ENCODE results near the gene NEURL4. TPM values are rescaled to one million over a fixed set of nuclear protein-coding genes. Genes with fewer than 3 reads are reported as not detected.
A peak's percentile ranks its signal among the peaks of the same experiment; 100 is the strongest.

NEURL4 gene
- total RNA-seq, 4 donors from 2014 or later = 27.8 to 109 (median 35.0) TPM

GRCh38 chr17:7280519-7281073, 48.5 kb downstream of the NEURL4 start:
- H3K27ac ChIP-seq = peak overlapping the region; percentile 84 to 89 (median 86)
- H3K4me1 ChIP-seq = peaks cover 12 to 42% (median 33%) of the 10 kb centered on the region in 4 donors
- H3K36me3 ChIP-seq = no peaks in the 10 kb centered on the region
- H3K9me3 ChIP-seq = no peaks in the 10 kb centered on the region
- TF ChIP-seq POLR2A (IDR thresholded peaks at IDR 0.05) (peak; percentile 17), CTCF (IDR thresholded peaks at IDR 0.05) (peak; percentile 86 to 99 (median 96)), POLR2AphosphoS5 (IDR thresholded peaks at IDR 0.05) (peak in 2 of 3 donors; percentile 28 to 45), EP300 (IDR thresholded peaks at IDR 0.05; ENCODE audit: low read depth) (peak; percentile 1)
- DNase-seq = peak; percentile 91
- in situ Hi-C loops (cut with MboI; ENCODE audit: low pct_ligation_motif_present in 1 of 4, low pct_unique_long_range_greater_than_20kb in 1 of 4, low sequenced_read_pairs in 3 of 4) = loop anchor here in 2 of 4 donors (25.0 kb wide), 1 partner anchor 243 kb away; the partner anchor contains the start of genes SLC16A11 (in 2 of the 2) and SLC16A13 (in 2 of the 2)
- WGBS, 2 donors (ENCODE audit: low coverage in 1 of 2) = 0% methylated on average over 3 to 29 of the region's 29 CpGs
- peak overlapping the region in 3 of 4 donors; percentile 43 to 71 (median 54) for H3K4me3 ChIP-seq
- intact Hi-C loops (cut with DNase I; ENCODE audit: low total_unique reads) = loop anchor here (2.0 kb wide), 1 partner anchor 16 kb away; no protein-coding TSS in a partner anchor
- no peaks in the 10 kb centered on the region for H3K27me3 ChIP-seq

- no peak for DNase-seq
- H3K4me1 ChIP-seq = peaks cover 12 to 42% (median 30%) of the 10 kb centered on the region in 4 donors
- 47 to 66% methylated on average over 7 to 8 of the region's 8 CpGs for WGBS, 2 donors (ENCODE audit: low coverage in 1 of 2)
- peak overlapping the region; percentile 84 to 89 (median 86) for H3K27ac ChIP-seq
- H3K9me3 ChIP-seq = no peaks in the 10 kb centered on the region
- TF ChIP-seq POLR2AphosphoS5 (IDR thresholded peaks at IDR 0.05) = peak in 1 of 3 donors; percentile 13
- no peak for TF ChIP-seq EP300 (IDR thresholded peaks at IDR 0.05; ENCODE audit: low read depth)
- H3K36me3 ChIP-seq = no peaks in the 10 kb centered on the region
- no peak overlapping the region for H3K4me3 ChIP-seq
- in situ Hi-C loops (cut with MboI; ENCODE audit: low pct_ligation_motif_present in 1 of 4, low pct_unique_long_range_greater_than_20kb in 1 of 4, low sequenced_read_pairs in 3 of 4) = loop anchor here in 2 of 4 donors (10.0 to 25.0 kb wide), 2 partner anchors 65 to 242 kb away; partner anchors contain the start of genes SLC16A11 (in 2 of the 2) and SLC16A13 (in 2 of the 2)
- H3K27me3 ChIP-seq = no peaks in the 10 kb centered on the region
- intact Hi-C loops (cut with DNase I; ENCODE audit: low total_unique reads) = no loop called here
Observed at GRCh38 chr17:7279448-7279847, 49.7 kb downstream of the NEURL4 start.

GRCh38 chr17:7266784-7267183, 62.4 kb downstream of the NEURL4 start:
- peaks cover 30% of the 10 kb centered on the region for H3K27me3 ChIP-seq
- in situ Hi-C loops (cut with MboI; ENCODE audit: low pct_ligation_motif_present in 1 of 4, low pct_unique_long_range_greater_than_20kb in 1 of 4, low sequenced_read_pairs in 3 of 4) (no loop called here), intact Hi-C loops (cut with DNase I; ENCODE audit: low total_unique reads) (no loop called here)
- peak overlapping the region; percentile 80 to 82 (median 82) for H3K27ac ChIP-seq
- TF ChIP-seq POLR2AphosphoS5 (IDR thresholded peaks at IDR 0.05) (no peak), EP300 (IDR thresholded peaks at IDR 0.05; ENCODE audit: low read depth) (no peak), CTCF (IDR thresholded peaks at IDR 0.05) (no peak), POLR2A (IDR thresholded peaks at IDR 0.05) (no peak)
- no peaks in the 10 kb centered on the region for H3K36me3 ChIP-seq
- no peak for DNase-seq
- no peak overlapping the region for H3K4me3 ChIP-seq
- H3K9me3 ChIP-seq = no peaks in the 10 kb centered on the region
- peaks cover 0 to 59% (median 26%) of the 10 kb centered on the region in 4 donors for H3K4me1 ChIP-seq
- WGBS, 2 donors (ENCODE audit: low coverage in 1 of 2) = 34 to 38% methylated on average over 1 of the region's 1 CpG

Small RNAs within 50 kb of the gene (small RNA-seq; reads per million reads assigned to genes)
- gene AC026954.2 = 0 reads per million in 4 donors
- 0 reads per million in 4 donors for gene RF00019

Other genes starting within 250 kb of the NEURL4 start
- gene CLEC10A, start 249.1 kb downstream of the NEURL4 start, total RNA-seq = 1 to 10 TPM in 2 of 4 donors, not detected in 2; 6.3 to 7.0 TPM
- under 1 TPM in 1 of 4 donors, not detected in 3; 0.32 TPM for gene ASGR2, start 214.5 kb downstream of the NEURL4 start, total RNA-seq
- gene ASGR1, start 150.0 kb downstream of the NEURL4 start, total RNA-seq = under 1 TPM in 2 of 4 donors, not detected in 2; 0.48 to 0.82 TPM
- gene DLG4, start 109.5 kb downstream of the NEURL4 start, total RNA-seq = 10 to 100 TPM in 1 of 4 donors, 1 to 10 TPM in 3; 2.4 to 15.7 (median 6.1) TPM
- 1,000 to 10,000 TPM in 3 of 4 donors, 100 to 1,000 TPM in 1; 877 to 3,047 (median 1,981) TPM for gene ACADVL, start 109.4 kb downstream of the NEURL4 start, total RNA-seq
- gene DVL2, start 94.8 kb downstream of the NEURL4 start, total RNA-seq = 100 to 1,000 TPM in 2 of 4 donors, 10 to 100 TPM in 2; 35.9 to 182 (median 69.2) TPM
- 10 to 100 TPM; 20.6 to 33.5 (median 27.8) TPM for gene PHF23, start 89.9 kb downstream of the NEURL4 start, total RNA-seq
- gene GABARAP, start 86.9 kb downstream of the NEURL4 start, total RNA-seq = 100 to 1,000 TPM; 209 to 479 (median 394) TPM
- gene CTDNEP1, start 77.6 kb downstream of the NEURL4 start, total RNA-seq = 100 to 1,000 TPM in 1 of 4 donors, 10 to 100 TPM in 3; 52.3 to 113 (median 60.4) TPM
- gene ELP5, start 77.1 kb downstream of the NEURL4 start, total RNA-seq = 10 to 100 TPM in 3 of 4 donors, 1 to 10 TPM in 1; 4.9 to 36.2 (median 30.3) TPM
- gene CLDN7, start 66.9 kb downstream of the NEURL4 start, total RNA-seq = 1,000 to 10,000 TPM in 1 of 4 donors, 100 to 1,000 TPM in 3; 571 to 1,162 (median 940) TPM
- gene SLC2A4, start 47.6 kb downstream of the NEURL4 start, total RNA-seq = 10 to 100 TPM in 3 of 4 donors, 1 to 10 TPM in 1; 9.7 to 35.5 (median 20.3) TPM
- 100 to 1,000 TPM in 1 of 4 donors, 10 to 100 TPM in 3; 23.1 to 151 (median 43.4) TPM for gene YBX2, start 34.7 kb downstream of the NEURL4 start, total RNA-seq
- gene EIF5A, start 21.7 kb downstream of the NEURL4 start, total RNA-seq = 100 to 1,000 TPM in 3 of 4 donors, 10 to 100 TPM in 1; 91.3 to 188 (median 149) TPM
- 100 to 1,000 TPM in 3 of 4 donors, 10 to 100 TPM in 1; 96.5 to 578 (median 150) TPM for gene GPS2, start 14.0 kb downstream of the NEURL4 start, total RNA-seq
- 10 to 100 TPM in 2 of 4 donors, 1 to 10 TPM in 2; 4.8 to 21.0 (median 10.0) TPM for gene ACAP1, start 7.2 kb upstream of the NEURL4 start, total RNA-seq
- gene KCTD11, start 22.8 kb upstream of the NEURL4 start, total RNA-seq = 10 to 100 TPM in 1 of 4 donors, 1 to 10 TPM in 3; 1.2 to 10.8 (median 7.8) TPM
- not detected for gene TMEM95, start 25.8 kb upstream of the NEURL4 start, total RNA-seq
- 100 to 1,000 TPM in 1 of 4 donors, 10 to 100 TPM in 3; 38.9 to 110 (median 53.2) TPM for gene TNK1, start 51.8 kb upstream of the NEURL4 start, total RNA-seq
- gene PLSCR3, start 65.2 kb upstream of the NEURL4 start, total RNA-seq = 10 to 100 TPM; 13.2 to 32.4 (median 18.4) TPM
- gene TMEM256, start 74.8 kb upstream of the NEURL4 start, total RNA-seq = 100 to 1,000 TPM in 2 of 4 donors, 10 to 100 TPM in 1, 1 to 10 TPM in 1; 10.0 to 129 (median 85.6) TPM
- gene NLGN2, start 78.5 kb upstream of the NEURL4 start, total RNA-seq = 10 to 100 TPM in 1 of 4 donors, 1 to 10 TPM in 3; 2.2 to 12.3 (median 3.9) TPM
- gene SPEM1, start 91.0 kb upstream of the NEURL4 start, total RNA-seq = not detected
- not detected for gene SPEM2, start 96.3 kb upstream of the NEURL4 start, total RNA-seq
- not detected for gene SPEM3, start 99.5 kb upstream of the NEURL4 start, total RNA-seq
- gene TMEM102, start 106.1 kb upstream of the NEURL4 start, total RNA-seq = 10 to 100 TPM in 3 of 4 donors, 1 to 10 TPM in 1; 8.8 to 26.1 (median 16.3) TPM
- 1 to 10 TPM in 3 of 4 donors, not detected in 1; 1.6 to 2.4 (median 1.9) TPM for gene FGF11, start 110.2 kb upstream of the NEURL4 start, total RNA-seq
- 10 to 100 TPM in 1 of 4 donors, 1 to 10 TPM in 2, not detected in 1; 5.8 to 10.3 (median 8.9) TPM for gene CHRNB1, start 115.7 kb upstream of the NEURL4 start, total RNA-seq
- gene ZBTB4, start 150.3 kb upstream of the NEURL4 start, total RNA-seq = 10 to 100 TPM; 18.3 to 48.6 (median 23.2) TPM
- gene SLC35G6, start 152.1 kb upstream of the NEURL4 start, total RNA-seq = not detected
- gene POLR2A, start 155.0 kb upstream of the NEURL4 start, total RNA-seq = 100 to 1,000 TPM in 3 of 4 donors, 10 to 100 TPM in 1; 91.3 to 321 (median 127) TPM
- 10 to 100 TPM; 20.8 to 53.1 (median 31.5) TPM for gene TNFSF12, start 219.7 kb upstream of the NEURL4 start, total RNA-seq
- 10 to 100 TPM; 19.7 to 94.3 (median 59.8) TPM for gene TNFSF13, start 229.4 kb upstream of the NEURL4 start, total RNA-seq
- gene SENP3, start 232.6 kb upstream of the NEURL4 start, total RNA-seq = 100 to 1,000 TPM in 1 of 4 donors, 10 to 100 TPM in 3; 37.0 to 159 (median 45.2) TPM